Uterus (tissue), 4 donors: Measurements from ENCODE around the gene LRRC8C. TPM values are rescaled to one million over a fixed set of nuclear protein-coding genes. Genes with fewer than 3 reads are reported as not detected.

Experiments
- DNase-seq, 2 donors: peaks; one replicate each; pipeline ENCODE4 v3.0.0-alpha.2; 2019 to 2020
- H3K27ac ChIP-seq, 2 donors: fragments of 200-600 bp; sonication (generic); 1 replicate in 1 of 2; 2 replicates in 1 of 2; pipeline ENCODE4 v1.5.1; 2016 to 2018
- H3K27me3 ChIP-seq, 2 donors: fragments of 200-600 bp; sonication (generic); one replicate each; pipeline ENCODE4 v1.5.1; 2018 to 2019; ENCODE audit warnings: control low read depth in 1 of 2
- H3K36me3 ChIP-seq, 2 donors: fragments of 200-600 bp; sonication (generic); one replicate each; pipeline ENCODE4 v1.5.1; 2019; ENCODE audit warnings: control low read depth in 1 of 2
- H3K4me1 ChIP-seq, 2 donors: fragments of 200-600 bp; sonication (generic); one replicate each; pipeline ENCODE4 v1.5.1; 2018 to 2019; ENCODE audit warnings: control low read depth in 1 of 2
- H3K4me3 ChIP-seq, 2 donors: fragments of 200-600 bp; sonication (generic); 1 replicate in 1 of 2; 2 replicates in 1 of 2; pipeline ENCODE4 v1.5.1; 2018 to 2019; ENCODE audit warnings: mild to moderate bottlenecking in 1 of 2
- H3K9me3 ChIP-seq, 2 donors: fragments of 200-600 bp; sonication (generic); one replicate each; pipeline ENCODE4 v1.5.1; 2019; ENCODE audit warnings: control low read depth in 1 of 2
- CTCF ChIP-seq, 4 experiments: fragments of 200-600 bp in 2 of 4; fragments of 450-650 bp in 2 of 4; sonication (generic) in 2 of 4; IDR thresholded peaks; one replicate each; pipeline ENCODE4 v1.5.1; 2016 to 2019; ENCODE audit warnings: antibody characterized with exemption in 4 of 4, mild to moderate bottlenecking in 2 of 4, moderate library complexity in 1 of 4
- POLR2A ChIP-seq, 2 donors: fragments of 450-650 bp; IDR thresholded peaks; one replicate each; pipeline ENCODE4 v1.6.1; 2016; ENCODE audit warnings: antibody characterized with exemption in 2 of 2, mild to moderate bottlenecking in 1 of 2, moderate library complexity in 1 of 2
- intact Hi-C: fragments of 100-400 bp; cut with DNase I; formaldehyde crosslinking; loops from one replicate; pipeline ENCODE4 v1.15.1; 2023; ENCODE audit warnings: low total_unique reads
- total RNA-seq, 4 donors: library from RNA; depleted of rRNA in 3 of 4; stranded (reverse); fragments of >200 nt in 3 of 4; gene quantifications; one replicate each; pipeline versions ENCODE4 v1.1.0 to v1.2.4, GENCODE V29; 2014 to 2023
- donor health status: DM: yes; HTN: yes; CAD: no.

Gene LRRC8C
- total RNA-seq, 4 donors from 2014 or later = 10.9 to 23.8 (median 19.8) TPM

DNA sequence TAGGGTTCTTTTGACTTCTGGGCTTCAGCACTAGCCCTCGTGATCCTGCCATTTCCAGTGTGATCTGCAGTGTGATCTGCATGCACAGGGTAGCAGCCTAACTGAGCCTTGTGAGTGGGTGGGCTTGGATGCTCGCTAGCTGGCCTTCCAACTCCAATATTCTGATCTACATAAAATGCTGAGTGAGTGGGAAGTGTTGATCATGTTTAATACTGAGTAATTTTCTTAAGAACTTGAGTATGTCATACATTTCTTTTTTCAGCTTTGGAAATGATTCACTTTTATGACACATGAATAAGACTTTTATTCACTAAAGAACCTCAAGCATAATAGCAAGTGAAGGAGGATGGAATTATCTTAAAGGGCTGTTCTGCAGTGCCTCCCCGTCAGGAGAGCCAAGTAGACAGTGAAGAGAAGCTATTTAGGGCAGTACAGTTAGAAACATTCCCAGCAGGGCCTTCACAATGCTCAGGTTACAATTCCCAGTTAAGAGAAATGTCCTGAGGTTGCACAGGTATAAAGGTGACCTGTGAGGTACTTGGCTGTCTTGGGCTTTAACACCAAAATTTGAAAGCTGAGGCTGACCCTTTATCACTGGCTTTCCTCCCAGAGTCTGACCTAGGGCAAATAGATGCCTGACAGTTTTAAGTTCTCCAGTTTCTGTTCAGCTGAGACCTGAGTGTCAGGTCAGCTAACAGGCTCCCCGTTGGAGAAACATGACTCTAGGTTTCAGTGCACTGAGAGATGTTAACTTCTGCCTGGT, 29.1 kb upstream of the LRRC8C start:
- Histone ChIP-seq H3K27ac (peak overlapping the region; percentile 58 to 73), H3K4me3 (no peak overlapping the region), H3K27me3 (no peaks in the 10 kb centered on the region), H3K4me1 (peaks cover 0 to 5% of the 10 kb centered on the region in 2 donors), H3K36me3 (no peaks in the 10 kb centered on the region), H3K9me3 (no peaks in the 10 kb centered on the region)
- no peak for TF ChIP-seq CTCF (IDR thresholded peaks at IDR 0.05)
- no peak for TF ChIP-seq POLR2A (IDR thresholded peaks at IDR 0.05)
- intact Hi-C loops = no loop called here
- no peak for DNase-seq

- TF ChIP-seq POLR2A (IDR thresholded peaks at IDR 0.05) = no peak
- TF ChIP-seq CTCF (IDR thresholded peaks at IDR 0.05) = no peak
- Histone ChIP-seq H3K27me3 (no peaks in the 10 kb centered on the region), H3K36me3 (no peaks in the 10 kb centered on the region), H3K4me1 (peaks cover 0 to 5% of the 10 kb centered on the region in 2 donors), H3K4me3 (no peak overlapping the region), H3K27ac (peak overlapping the region; percentile 58 to 73), H3K9me3 (no peaks in the 10 kb centered on the region)
- intact Hi-C loops = no loop called here
- DNase-seq = peak; percentile 31 to 42
Measured at GRCh38 chr1:89604414-89604735, 28.5 kb upstream of the LRRC8C start.

- TF ChIP-seq POLR2A (IDR thresholded peaks at IDR 0.05) = no peak
- TF ChIP-seq CTCF (IDR thresholded peaks at IDR 0.05) = no peak
- H3K27ac ChIP-seq = peak overlapping the region in 1 of 2 donors; percentile 58
- intact Hi-C loops = no loop called here
Measured at GRCh38 chr1:89605692-89606091, 27.2 kb upstream of the LRRC8C start.

GRCh38 chr1:89606227-89606980, 26.5 kb upstream of the LRRC8C start:
- H3K36me3 ChIP-seq = no peaks in the 10 kb centered on the region
- DNase-seq = no peak
- no peaks in the 10 kb centered on the region for H3K27me3 ChIP-seq
- H3K27ac ChIP-seq = no peak overlapping the region
- H3K4me3 ChIP-seq = no peak overlapping the region
- peaks cover 0 to 5% of the 10 kb centered on the region in 2 donors for H3K4me1 ChIP-seq
- intact Hi-C loops = no loop called here
- TF ChIP-seq CTCF (IDR thresholded peaks at IDR 0.05) (no peak), POLR2A (IDR thresholded peaks at IDR 0.05) (no peak)
- no peaks in the 10 kb centered on the region for H3K9me3 ChIP-seq

More at GRCh38 chr1:89605692-89606091, 27.2 kb upstream of the LRRC8C start:
- DNase-seq = no peak
- no peak overlapping the region for H3K4me3 ChIP-seq
- H3K9me3 ChIP-seq = no peaks in the 10 kb centered on the region
- no peaks in the 10 kb centered on the region for H3K27me3 ChIP-seq
- peaks cover 0 to 5% of the 10 kb centered on the region in 2 donors for H3K4me1 ChIP-seq
- H3K36me3 ChIP-seq = no peaks in the 10 kb centered on the region

GRCh38 chr1:89607156-89607555, 25.8 kb upstream of the LRRC8C start:
- Histone ChIP-seq H3K9me3 (no peaks in the 10 kb centered on the region), H3K27me3 (no peaks in the 10 kb centered on the region), H3K4me3 (no peak overlapping the region), H3K27ac (peak overlapping the region in 1 of 2 donors; percentile 32), H3K36me3 (no peaks in the 10 kb centered on the region), H3K4me1 (peaks cover 0 to 5% of the 10 kb centered on the region in 2 donors)
- TF ChIP-seq POLR2A (IDR thresholded peaks at IDR 0.05) (no peak), CTCF (IDR thresholded peaks at IDR 0.05) (no peak)
- no peak for DNase-seq
- intact Hi-C loops = no loop called here
